ENCODE measurements around the gene AXIN1. TPM values are rescaled to one million over a fixed set of nuclear protein-coding genes. Genes with fewer than 3 reads are reported as not detected.

AXIN1 gene
- total and polyA plus RNA-seq, 2 donors (not counting 3 experiments of a cell fraction or from before 2014, with no cell fraction given) = 8.3 to 21.9 TPM

GRCh38 chr16:375212-375611 is 22.7 kb upstream of the AXIN1 start:
- no peaks in the 10 kb centered on the region for H3K9me1 ChIP-seq (replicated peaks; ENCODE audit: control insufficient read depth, extremely low read depth, insufficient read depth, low read length)
- peaks cover 15% of the 10 kb centered on the region for H3K79me2 ChIP-seq (ENCODE audit: control insufficient read depth, insufficient read depth, low read length)
- DNase-seq (ENCODE audit: low read depth, low spot score) (no peak), FAIRE-seq (no peak)
- no peak overlapping the region for H3K9ac ChIP-seq (replicated peaks; ENCODE audit: extremely low read depth, insufficient read depth, low read length)
- no peak overlapping the region for H3K4me3 ChIP-seq (replicated peaks in 1 of 3; ENCODE audit: insufficient read depth in 1 of 3, low read depth in 1 of 3, low read length in 3 of 3)
- no TSS peak for BruUV-seq (replicated peaks)
- no peak overlapping the region for H2AFZ ChIP-seq (ENCODE audit: low read depth, low read length)
- ChIA-PET CTCF (no interaction called here), POLR2A (no interaction called here)
- no peaks in the 10 kb centered on the region for H4K20me1 ChIP-seq (replicated peaks; ENCODE audit: control insufficient read depth, extremely low read depth, insufficient read depth, low read length)
- intact Hi-C loops (cut with micrococcal nuclease) (no loop called here), dilution Hi-C loops (cut with MboI; ENCODE audit: extremely low pct_ligation_motif_present, low sequenced_read_pairs) (no loop called here)
- H3K9me3 ChIP-seq (replicated peaks; ENCODE audit: control insufficient read depth, insufficient read depth, low read length) = no peaks in the 10 kb centered on the region
- H3K4me2 ChIP-seq (ENCODE audit: insufficient read depth, low read length) = no peak overlapping the region
- H3K36me3 ChIP-seq (ENCODE audit: control insufficient read depth in 2 of 2, extremely low read depth in 1 of 2, insufficient read depth in 2 of 2, low read length in 2 of 2) = peaks cover 7 to 48% of the 10 kb centered on the region in 2 experiments
- no peak overlapping the region for H3K27ac ChIP-seq (ENCODE audit: insufficient read depth, low read depth, low read length)
- TF ChIP-seq MYC (IDR thresholded peaks at IDR 0.05; ENCODE audit: low read depth, low read length) (no peak), POLR2AphosphoS5 (IDR thresholded peaks at IDR 0.05; ENCODE audit: insufficient read depth, low read depth, low read length) (no peak), JUN (IDR thresholded peaks at IDR 0.05; ENCODE audit: borderline replicate concordance, insufficient read depth, insufficient read length, low read depth) (no peak), EZH2 (IDR thresholded peaks at IDR 0.05; ENCODE audit: borderline replicate concordance, low read depth, low read length, severe bottlenecking) (no peak), CTCF (IDR thresholded peaks at IDR 0.05; ENCODE audit: extremely low read depth in 1 of 2, insufficient read depth in 1 of 2, low read depth in 1 of 2, low read length in 2 of 2) (no peak), FOS (IDR thresholded peaks at IDR 0.05; ENCODE audit: borderline replicate concordance, insufficient read depth, low read length) (no peak), GATA2 (IDR thresholded peaks at IDR 0.05; ENCODE audit: insufficient read depth, insufficient read length, low read depth, low read length) (no peak), POLR2A (IDR thresholded peaks at IDR 0.05; ENCODE audit: low read depth, low read length) (no peak), MAX (IDR thresholded peaks at IDR 0.05; ENCODE audit: insufficient read depth, insufficient read length) (no peak)
- H3K4me1 ChIP-seq (ENCODE audit: control insufficient read depth, extremely low read depth, insufficient read depth, low read length) = peaks cover 3% of the 10 kb centered on the region
- no peaks in the 10 kb centered on the region for H3K27me3 ChIP-seq (ENCODE audit: control insufficient read depth in 2 of 2, insufficient read depth in 2 of 2, low read length in 2 of 2)

Measured in endothelial cell of umbilical vein (primary cell).